ENCODE results near the gene LRCOL1.

LRCOL1 gene

DNA sequence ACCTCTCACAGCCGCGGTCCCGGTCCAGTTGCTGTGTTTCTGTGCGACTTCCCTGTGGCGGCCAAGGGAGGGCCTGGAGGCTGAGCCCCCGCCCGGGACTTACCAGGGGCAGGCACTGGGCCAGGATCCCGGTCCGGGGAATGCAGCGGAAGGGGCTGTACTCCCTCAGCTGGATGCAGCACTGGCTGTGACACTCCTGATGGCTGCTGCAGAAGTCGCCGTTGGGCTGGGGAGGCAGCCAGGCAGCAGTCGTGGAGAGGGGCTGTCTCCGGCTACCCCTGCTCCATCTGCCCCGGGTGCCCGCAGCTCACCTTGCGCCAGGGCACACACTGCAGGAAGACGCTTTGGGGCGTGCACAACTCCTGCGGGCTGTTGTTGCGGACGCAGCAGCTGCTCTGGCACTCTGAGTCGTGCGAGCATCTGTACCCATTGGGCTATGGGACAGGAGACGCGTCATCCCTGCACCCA lies 6.2 kb downstream of the LRCOL1 start (continued):
- TF ChIP-seq ZNF157 (tag by site-specific recombination; IDR thresholded peaks at IDR 0.05), result no peak
- TF ChIP-seq GLIS1 (tag by site-specific recombination; IDR thresholded peaks at IDR 0.05), result no peak
- no peak for TF ChIP-seq ZNF791 (tag by site-specific recombination; IDR thresholded peaks at IDR 0.05)
- no peak for TF ChIP-seq ZNF585B (tag by site-specific recombination; IDR thresholded peaks at IDR 0.05)
- TF ChIP-seq ZNF404 (tag by site-specific recombination; IDR thresholded peaks at IDR 0.05), result no peak
- TF ChIP-seq, protein P1, sequence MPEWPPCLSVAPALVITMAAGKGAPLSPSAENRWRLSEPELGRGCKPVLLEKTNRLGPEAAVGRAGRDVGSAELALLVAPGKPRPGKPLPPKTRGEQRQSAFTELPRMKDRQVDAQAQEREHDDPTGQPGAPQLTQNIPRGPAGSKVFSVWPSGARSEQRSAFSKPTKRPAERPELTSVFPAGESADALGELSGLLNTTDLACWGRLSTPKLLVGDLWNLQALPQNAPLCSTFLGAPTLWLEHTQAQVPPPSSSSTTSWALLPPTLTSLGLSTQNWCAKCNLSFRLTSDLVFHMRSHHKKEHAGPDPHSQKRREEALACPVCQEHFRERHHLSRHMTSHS (tag by site-specific recombination; IDR thresholded peaks at IDR 0.05), result no peak
- TF ChIP-seq, protein P2, sequence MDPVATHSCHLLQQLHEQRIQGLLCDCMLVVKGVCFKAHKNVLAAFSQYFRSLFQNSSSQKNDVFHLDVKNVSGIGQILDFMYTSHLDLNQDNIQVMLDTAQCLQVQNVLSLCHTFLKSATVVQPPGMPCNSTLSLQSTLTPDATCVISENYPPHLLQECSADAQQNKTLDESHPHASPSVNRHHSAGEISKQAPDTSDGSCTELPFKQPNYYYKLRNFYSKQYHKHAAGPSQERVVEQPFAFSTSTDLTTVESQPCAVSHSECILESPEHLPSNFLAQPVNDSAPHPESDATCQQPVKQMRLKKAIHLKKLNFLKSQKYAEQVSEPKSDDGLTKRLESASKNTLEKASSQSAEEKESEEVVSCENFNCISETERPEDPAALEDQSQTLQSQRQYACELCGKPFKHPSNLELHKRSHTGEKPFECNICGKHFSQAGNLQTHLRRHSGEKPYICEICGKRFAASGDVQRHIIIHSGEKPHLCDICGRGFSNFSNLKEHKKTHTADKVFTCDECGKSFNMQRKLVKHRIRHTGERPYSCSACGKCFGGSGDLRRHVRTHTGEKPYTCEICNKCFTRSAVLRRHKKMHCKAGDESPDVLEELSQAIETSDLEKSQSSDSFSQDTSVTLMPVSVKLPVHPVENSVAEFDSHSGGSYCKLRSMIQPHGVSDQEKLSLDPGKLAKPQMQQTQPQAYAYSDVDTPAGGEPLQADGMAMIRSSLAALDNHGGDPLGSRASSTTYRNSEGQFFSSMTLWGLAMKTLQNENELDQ (tag by site-specific recombination; IDR thresholded peaks at IDR 0.05; ENCODE audit: low read depth), result no peak
- no peak for TF ChIP-seq ZSCAN30 (tag by site-specific recombination; IDR thresholded peaks at IDR 0.05)
- TF ChIP-seq, protein P3, sequence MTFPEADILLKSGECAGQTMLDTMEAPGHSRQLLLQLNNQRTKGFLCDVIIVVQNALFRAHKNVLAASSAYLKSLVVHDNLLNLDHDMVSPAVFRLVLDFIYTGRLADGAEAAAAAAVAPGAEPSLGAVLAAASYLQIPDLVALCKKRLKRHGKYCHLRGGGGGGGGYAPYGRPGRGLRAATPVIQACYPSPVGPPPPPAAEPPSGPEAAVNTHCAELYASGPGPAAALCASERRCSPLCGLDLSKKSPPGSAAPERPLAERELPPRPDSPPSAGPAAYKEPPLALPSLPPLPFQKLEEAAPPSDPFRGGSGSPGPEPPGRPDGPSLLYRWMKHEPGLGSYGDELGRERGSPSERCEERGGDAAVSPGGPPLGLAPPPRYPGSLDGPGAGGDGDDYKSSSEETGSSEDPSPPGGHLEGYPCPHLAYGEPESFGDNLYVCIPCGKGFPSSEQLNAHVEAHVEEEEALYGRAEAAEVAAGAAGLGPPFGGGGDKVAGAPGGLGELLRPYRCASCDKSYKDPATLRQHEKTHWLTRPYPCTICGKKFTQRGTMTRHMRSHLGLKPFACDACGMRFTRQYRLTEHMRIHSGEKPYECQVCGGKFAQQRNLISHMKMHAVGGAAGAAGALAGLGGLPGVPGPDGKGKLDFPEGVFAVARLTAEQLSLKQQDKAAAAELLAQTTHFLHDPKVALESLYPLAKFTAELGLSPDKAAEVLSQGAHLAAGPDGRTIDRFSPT (tag by site-specific recombination; IDR thresholded peaks at IDR 0.05), result no peak
- TF ChIP-seq ZNF132 (tag by site-specific recombination; IDR thresholded peaks at IDR 0.05; ENCODE audit: borderline replicate concordance), result no peak
- TF ChIP-seq, protein P4, sequence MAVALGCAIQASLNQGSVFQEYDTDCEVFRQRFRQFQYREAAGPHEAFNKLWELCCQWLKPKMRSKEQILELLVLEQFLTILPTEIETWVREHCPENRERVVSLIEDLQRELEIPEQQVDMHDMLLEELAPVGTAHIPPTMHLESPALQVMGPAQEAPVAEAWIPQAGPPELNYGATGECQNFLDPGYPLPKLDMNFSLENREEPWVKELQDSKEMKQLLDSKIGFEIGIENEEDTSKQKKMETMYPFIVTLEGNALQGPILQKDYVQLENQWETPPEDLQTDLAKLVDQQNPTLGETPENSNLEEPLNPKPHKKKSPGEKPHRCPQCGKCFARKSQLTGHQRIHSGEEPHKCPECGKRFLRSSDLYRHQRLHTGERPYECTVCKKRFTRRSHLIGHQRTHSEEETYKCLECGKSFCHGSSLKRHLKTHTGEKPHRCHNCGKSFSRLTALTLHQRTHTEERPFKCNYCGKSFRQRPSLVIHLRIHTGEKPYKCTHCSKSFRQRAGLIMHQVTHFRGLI (tag by site-specific recombination; IDR thresholded peaks at IDR 0.05), result no peak

- Histone ChIP-seq H3K4me3 (ENCODE audit: low read depth, low read length) (no peak overlapping the region), H3K9me3 (ENCODE audit: control insufficient read depth, insufficient read depth, low read depth, low read length) (no peaks in the 10 kb centered on the region), H3K4me1 (ENCODE audit: control insufficient read depth, insufficient read depth, low read length) (no peaks in the 10 kb centered on the region), H3K36me3 (ENCODE audit: control insufficient read depth in 2 of 2, insufficient read depth in 1 of 2, low read length in 2 of 2) (no peaks in the 10 kb centered on the region), H3K27ac (ENCODE audit: extremely low read depth, low read depth, low read length) (no peak overlapping the region)
- CTCF ChIA-PET, result interaction anchor here (0.7 to 4.9 kb wide), 3 partner anchors 9 to 11 kb away, joined by 4 to 32 read pairs (median 7); no protein-coding TSS in a partner anchor
- POLR2A ChIA-PET, result no interaction called here
- TF ChIP-seq HOXC10 (CRISPR knock-in tag; IDR thresholded peaks at IDR 0.05), result no peak
- TF ChIP-seq TCF7L2 (IDR thresholded peaks at IDR 0.05; ENCODE audit: borderline replicate concordance, low read depth, low read length), result no peak
- TF ChIP-seq YY2 (tag by site-specific recombination; IDR thresholded peaks at IDR 0.05), result no peak
- no peak for TF ChIP-seq ZNF585B (tag by site-specific recombination; IDR thresholded peaks at IDR 0.05)
- TF ChIP-seq KLF1 (tag by site-specific recombination; IDR thresholded peaks at IDR 0.05), result no peak
- TF ChIP-seq ELK4 (IDR thresholded peaks at IDR 0.05; ENCODE audit: borderline replicate concordance, low read depth, low read length), result no peak
- TF ChIP-seq ZSCAN4 (tag by site-specific recombination; IDR thresholded peaks at IDR 0.05), result no peak
- no peak for TF ChIP-seq ZNF792 (tag by site-specific recombination; IDR thresholded peaks at IDR 0.05)
- TF ChIP-seq SP3 (tag by site-specific recombination; IDR thresholded peaks at IDR 0.05), result no peak
- TF ChIP-seq ZBTB8A (tag by site-specific recombination; IDR thresholded peaks at IDR 0.05), result no peak
- no peak for TF ChIP-seq WT1 (tag by site-specific recombination; IDR thresholded peaks at IDR 0.05)
- TF ChIP-seq ZNF791 (tag by site-specific recombination; IDR thresholded peaks at IDR 0.05), result no peak
- TF ChIP-seq ZNF658 (tag by site-specific recombination; IDR thresholded peaks at IDR 0.05), result no peak
- TF ChIP-seq ZNF555 (tag by site-specific recombination; conservative IDR thresholded peaks at IDR 0.05), result no peak
- no peak for TF ChIP-seq ZNF114 (tag by site-specific recombination; IDR thresholded peaks at IDR 0.05)
- TF ChIP-seq, protein P5, sequence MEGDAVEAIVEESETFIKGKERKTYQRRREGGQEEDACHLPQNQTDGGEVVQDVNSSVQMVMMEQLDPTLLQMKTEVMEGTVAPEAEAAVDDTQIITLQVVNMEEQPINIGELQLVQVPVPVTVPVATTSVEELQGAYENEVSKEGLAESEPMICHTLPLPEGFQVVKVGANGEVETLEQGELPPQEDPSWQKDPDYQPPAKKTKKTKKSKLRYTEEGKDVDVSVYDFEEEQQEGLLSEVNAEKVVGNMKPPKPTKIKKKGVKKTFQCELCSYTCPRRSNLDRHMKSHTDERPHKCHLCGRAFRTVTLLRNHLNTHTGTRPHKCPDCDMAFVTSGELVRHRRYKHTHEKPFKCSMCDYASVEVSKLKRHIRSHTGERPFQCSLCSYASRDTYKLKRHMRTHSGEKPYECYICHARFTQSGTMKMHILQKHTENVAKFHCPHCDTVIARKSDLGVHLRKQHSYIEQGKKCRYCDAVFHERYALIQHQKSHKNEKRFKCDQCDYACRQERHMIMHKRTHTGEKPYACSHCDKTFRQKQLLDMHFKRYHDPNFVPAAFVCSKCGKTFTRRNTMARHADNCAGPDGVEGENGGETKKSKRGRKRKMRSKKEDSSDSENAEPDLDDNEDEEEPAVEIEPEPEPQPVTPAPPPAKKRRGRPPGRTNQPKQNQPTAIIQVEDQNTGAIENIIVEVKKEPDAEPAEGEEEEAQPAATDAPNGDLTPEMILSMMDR (tag by site-specific recombination; IDR thresholded peaks at IDR 0.05), result no peak
These were observed 6.9 kb downstream of the LRCOL1 start for GRCh38 chr12:132603240-132604150.
